ENCODE data around the gene THOC5. TPM values are rescaled to one million over a fixed set of nuclear protein-coding genes. Genes with fewer than 3 reads are reported as not detected.
"Not testable (repeated sequence)": the region's sequence is repeated elsewhere in the genome, so short reads cannot be mapped to it uniquely, and the experiment has no call there.

The THOC5 gene
- polyA plus RNA-seq (33.4 and 38.6 TPM in 2 replicates), polyA minus RNA-seq (65.1 and 86.9 TPM in 2 replicates)

DNA sequence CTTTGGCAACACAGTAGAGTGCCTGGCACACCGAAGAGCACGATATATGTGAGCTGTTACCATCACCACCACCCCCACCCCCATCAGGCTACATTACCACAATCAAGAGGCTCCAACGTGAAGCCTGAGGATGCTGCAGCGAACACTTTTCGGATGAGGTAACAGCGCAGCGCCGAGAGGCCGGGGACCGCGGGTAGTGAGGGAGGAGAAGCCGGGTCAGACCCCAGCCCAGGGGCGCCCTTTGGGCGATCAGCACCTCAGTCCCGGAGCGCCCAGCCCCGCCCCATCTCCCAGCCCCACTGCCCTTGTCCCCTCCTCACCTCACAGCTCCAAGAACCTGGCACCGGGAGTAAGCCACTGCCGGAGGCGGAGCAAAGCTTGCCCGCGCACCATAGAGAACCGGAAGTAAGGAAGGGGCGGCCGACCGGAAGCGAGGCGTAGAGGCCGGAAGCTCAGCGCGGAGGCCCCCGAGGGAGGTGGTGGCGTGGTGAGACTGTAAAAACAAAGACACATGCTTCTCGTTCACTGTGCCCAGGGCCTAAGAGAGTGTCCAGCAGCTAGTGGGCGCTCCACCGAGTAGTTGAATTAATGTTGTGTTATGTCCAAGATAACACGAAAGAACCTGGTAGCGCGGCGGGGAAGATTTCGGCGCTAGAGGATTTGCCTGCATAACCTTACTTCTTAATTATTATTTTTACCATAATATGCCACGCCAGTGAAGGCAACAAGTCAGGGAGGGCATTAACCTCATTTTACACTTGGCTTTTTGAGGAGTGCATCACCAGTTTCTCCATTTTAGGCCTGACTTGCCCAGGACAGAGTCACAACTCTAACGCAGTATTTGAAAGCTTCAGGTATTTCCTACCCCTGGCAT is at the start of gene THOC5:
Gene THOC5 (minus strand): TSS at position 407 of the 874 bp plus-strand sequence. CDS start 4,610 bp downstream, outside the sequence.
- H3K27ac ChIP-seq (ENCODE audit: low read length): peak within 1 kb of the TSS; percentile 89
- peak within 1 kb of the TSS; percentile 58 for H2AFZ ChIP-seq (ENCODE audit: low read depth, low read length)
- peak within 1 kb of the TSS; percentile 92 for H3K9ac ChIP-seq (ENCODE audit: low read length)
- H3K9me3 ChIP-seq (ENCODE audit: low read length): no peaks in the 10 kb centered on the region
- H3K4me3 ChIP-seq (ENCODE audit: low read length): peak within 1 kb of the TSS; percentile 95
- H3K79me2 ChIP-seq (replicated peaks; ENCODE audit: insufficient read depth, low read length): peaks cover 15% of the 10 kb centered on the region
- H3K4me2 ChIP-seq (ENCODE audit: low read length): peak within 1 kb of the TSS; percentile 90
- peaks cover 4% of the 10 kb centered on the region for H3K36me3 ChIP-seq (ENCODE audit: insufficient read depth, low read length)
- H3F3A ChIP-seq (ENCODE audit: insufficient read depth, low read length, poor library complexity, severe bottlenecking): no peaks in the 10 kb centered on the region
- H4K20me1 ChIP-seq (ENCODE audit: insufficient read depth): no peaks in the 10 kb centered on the region
- TF ChIP-seq MXI1 (conservative IDR thresholded peaks at IDR 0.05; ENCODE audit: poor library complexity, severe bottlenecking): peak; percentile 97
- TF ChIP-seq RAD21 (conservative IDR thresholded peaks at IDR 0.05): peak; percentile 35
- TF ChIP-seq TAF1 (IDR thresholded peaks at IDR 0.05; ENCODE audit: low read depth): no peak
- TF ChIP-seq EZH2 (IDR thresholded peaks at IDR 0.05; ENCODE audit: borderline replicate concordance, insufficient read depth, low read length, poor library complexity, severe bottlenecking): no peak
- TF ChIP-seq SMC3 (conservative IDR thresholded peaks at IDR 0.05; ENCODE audit: poor library complexity): no peak
- peak; percentile 88 for TF ChIP-seq POLR2AphosphoS5 (IDR thresholded peaks at IDR 0.05)
- peak; percentile 58 for TF ChIP-seq EP300 (conservative IDR thresholded peaks at IDR 0.05; ENCODE audit: poor library complexity, severe bottlenecking)
- TF ChIP-seq, protein P1, sequence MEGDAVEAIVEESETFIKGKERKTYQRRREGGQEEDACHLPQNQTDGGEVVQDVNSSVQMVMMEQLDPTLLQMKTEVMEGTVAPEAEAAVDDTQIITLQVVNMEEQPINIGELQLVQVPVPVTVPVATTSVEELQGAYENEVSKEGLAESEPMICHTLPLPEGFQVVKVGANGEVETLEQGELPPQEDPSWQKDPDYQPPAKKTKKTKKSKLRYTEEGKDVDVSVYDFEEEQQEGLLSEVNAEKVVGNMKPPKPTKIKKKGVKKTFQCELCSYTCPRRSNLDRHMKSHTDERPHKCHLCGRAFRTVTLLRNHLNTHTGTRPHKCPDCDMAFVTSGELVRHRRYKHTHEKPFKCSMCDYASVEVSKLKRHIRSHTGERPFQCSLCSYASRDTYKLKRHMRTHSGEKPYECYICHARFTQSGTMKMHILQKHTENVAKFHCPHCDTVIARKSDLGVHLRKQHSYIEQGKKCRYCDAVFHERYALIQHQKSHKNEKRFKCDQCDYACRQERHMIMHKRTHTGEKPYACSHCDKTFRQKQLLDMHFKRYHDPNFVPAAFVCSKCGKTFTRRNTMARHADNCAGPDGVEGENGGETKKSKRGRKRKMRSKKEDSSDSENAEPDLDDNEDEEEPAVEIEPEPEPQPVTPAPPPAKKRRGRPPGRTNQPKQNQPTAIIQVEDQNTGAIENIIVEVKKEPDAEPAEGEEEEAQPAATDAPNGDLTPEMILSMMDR (IDR thresholded peaks at IDR 0.05; ENCODE audit: poor library complexity, severe bottlenecking): peak; percentile 73
- TF ChIP-seq, protein P2, sequence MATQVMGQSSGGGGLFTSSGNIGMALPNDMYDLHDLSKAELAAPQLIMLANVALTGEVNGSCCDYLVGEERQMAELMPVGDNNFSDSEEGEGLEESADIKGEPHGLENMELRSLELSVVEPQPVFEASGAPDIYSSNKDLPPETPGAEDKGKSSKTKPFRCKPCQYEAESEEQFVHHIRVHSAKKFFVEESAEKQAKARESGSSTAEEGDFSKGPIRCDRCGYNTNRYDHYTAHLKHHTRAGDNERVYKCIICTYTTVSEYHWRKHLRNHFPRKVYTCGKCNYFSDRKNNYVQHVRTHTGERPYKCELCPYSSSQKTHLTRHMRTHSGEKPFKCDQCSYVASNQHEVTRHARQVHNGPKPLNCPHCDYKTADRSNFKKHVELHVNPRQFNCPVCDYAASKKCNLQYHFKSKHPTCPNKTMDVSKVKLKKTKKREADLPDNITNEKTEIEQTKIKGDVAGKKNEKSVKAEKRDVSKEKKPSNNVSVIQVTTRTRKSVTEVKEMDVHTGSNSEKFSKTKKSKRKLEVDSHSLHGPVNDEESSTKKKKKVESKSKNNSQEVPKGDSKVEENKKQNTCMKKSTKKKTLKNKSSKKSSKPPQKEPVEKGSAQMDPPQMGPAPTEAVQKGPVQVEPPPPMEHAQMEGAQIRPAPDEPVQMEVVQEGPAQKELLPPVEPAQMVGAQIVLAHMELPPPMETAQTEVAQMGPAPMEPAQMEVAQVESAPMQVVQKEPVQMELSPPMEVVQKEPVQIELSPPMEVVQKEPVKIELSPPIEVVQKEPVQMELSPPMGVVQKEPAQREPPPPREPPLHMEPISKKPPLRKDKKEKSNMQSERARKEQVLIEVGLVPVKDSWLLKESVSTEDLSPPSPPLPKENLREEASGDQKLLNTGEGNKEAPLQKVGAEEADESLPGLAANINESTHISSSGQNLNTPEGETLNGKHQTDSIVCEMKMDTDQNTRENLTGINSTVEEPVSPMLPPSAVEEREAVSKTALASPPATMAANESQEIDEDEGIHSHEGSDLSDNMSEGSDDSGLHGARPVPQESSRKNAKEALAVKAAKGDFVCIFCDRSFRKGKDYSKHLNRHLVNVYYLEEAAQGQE (IDR thresholded peaks at IDR 0.05; ENCODE audit: borderline replicate concordance): peak; percentile 35
- H3K9me2 ChIP-seq (ENCODE audit: insufficient read depth, low read length): no peaks in the 10 kb centered on the region
- no peaks in the 10 kb centered on the region for H3K27me3 ChIP-seq (ENCODE audit: insufficient read depth, low read depth, low read length)

DNA sequence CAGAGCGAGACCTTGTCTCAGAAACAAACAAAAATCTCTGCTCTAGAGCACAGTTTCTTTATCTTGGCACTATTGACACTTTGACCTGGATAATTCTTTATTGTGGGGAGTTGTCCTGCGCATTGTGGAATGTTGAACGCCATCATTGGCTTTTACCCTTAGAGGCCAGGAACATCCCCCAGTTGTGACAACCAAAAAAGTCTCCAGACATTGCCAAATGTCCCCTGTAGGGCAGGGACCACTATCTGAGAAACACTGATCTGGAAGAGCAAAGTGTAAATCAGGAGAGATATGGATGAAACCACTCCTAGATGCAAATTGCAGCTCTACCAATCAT is 45.1 kb upstream of the THOC5 start:
- Histone ChIP-seq H3K27me3 (ENCODE audit: insufficient read depth, low read depth, low read length) (no peaks in the 10 kb centered on the region), H3F3A (ENCODE audit: insufficient read depth, low read length, poor library complexity, severe bottlenecking) (no peaks in the 10 kb centered on the region), H3K27ac (ENCODE audit: low read length) (no peak overlapping the region), H3K9me2 (ENCODE audit: insufficient read depth, low read length) (no peaks in the 10 kb centered on the region), H3K4me2 (ENCODE audit: low read length) (no peak overlapping the region), H3K36me3 (ENCODE audit: insufficient read depth, low read length) (no peaks in the 10 kb centered on the region), H3K4me3 (ENCODE audit: low read length) (no peak overlapping the region), H2AFZ (ENCODE audit: low read depth, low read length) (no peak overlapping the region), H3K9me3 (ENCODE audit: low read length) (no peaks in the 10 kb centered on the region), H4K20me1 (ENCODE audit: insufficient read depth) (no peaks in the 10 kb centered on the region), H3K9ac (ENCODE audit: low read length) (no peak overlapping the region), H3K79me2 (replicated peaks; ENCODE audit: insufficient read depth, low read length) (no peaks in the 10 kb centered on the region)
- no peak for TF ChIP-seq TAF1 (IDR thresholded peaks at IDR 0.05; ENCODE audit: low read depth)
- no peak for TF ChIP-seq EZH2 (IDR thresholded peaks at IDR 0.05; ENCODE audit: borderline replicate concordance, insufficient read depth, low read length, poor library complexity, severe bottlenecking)

DNA sequence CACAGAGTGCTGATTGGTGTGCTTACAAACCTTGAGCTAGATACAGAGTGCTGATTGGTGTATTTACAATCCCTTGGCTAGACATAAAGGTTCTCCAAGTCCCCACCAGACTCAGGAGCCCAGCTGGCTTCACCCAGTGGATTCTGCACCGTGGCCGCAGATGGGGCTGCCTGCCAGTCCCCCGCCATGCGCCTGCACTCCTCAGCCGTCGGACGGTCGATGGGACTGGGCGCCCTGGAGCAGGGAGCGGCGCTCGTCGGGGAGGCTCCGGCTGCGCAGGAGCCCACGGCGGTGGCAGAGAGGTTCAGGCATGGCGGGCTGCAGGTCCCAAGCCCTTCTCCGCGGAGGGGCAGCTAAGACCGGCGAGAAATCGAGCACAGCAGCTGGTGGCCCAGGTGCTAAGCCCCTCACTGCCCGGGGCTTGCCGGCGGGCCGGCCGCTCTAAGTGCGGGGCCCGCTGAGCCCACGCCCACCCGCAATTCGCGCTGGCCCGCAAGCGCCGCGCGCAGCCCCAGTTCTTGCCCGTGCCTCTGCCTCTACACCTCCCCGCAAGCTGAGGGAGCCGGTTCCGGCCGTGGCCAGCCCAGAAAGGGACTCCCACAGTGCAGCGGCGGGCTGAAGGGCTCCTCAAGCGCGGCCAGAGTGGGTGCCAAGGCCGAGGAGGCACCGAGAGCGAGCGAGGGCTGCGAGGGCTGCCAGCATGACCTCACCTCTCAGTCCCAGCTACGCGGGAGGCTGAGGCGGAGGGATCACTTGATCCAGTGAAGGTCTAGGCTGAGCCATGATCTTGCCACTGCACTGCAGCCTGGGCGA is 44.5 kb upstream of the THOC5 start:
- H3K9me3 ChIP-seq (ENCODE audit: low read length); H3K27ac ChIP-seq (ENCODE audit: low read length); H3K36me3 ChIP-seq (ENCODE audit: insufficient read depth, low read length); H3K4me2 ChIP-seq (ENCODE audit: low read length); H4K20me1 ChIP-seq (ENCODE audit: insufficient read depth); H3F3A ChIP-seq (ENCODE audit: insufficient read depth, low read length, poor library complexity, severe bottlenecking); H2AFZ ChIP-seq (ENCODE audit: low read depth, low read length); H3K9ac ChIP-seq (ENCODE audit: low read length); H3K27me3 ChIP-seq (ENCODE audit: insufficient read depth, low read depth, low read length); H3K9me2 ChIP-seq (ENCODE audit: insufficient read depth, low read length); H3K79me2 ChIP-seq (replicated peaks; ENCODE audit: insufficient read depth, low read length); H3K4me3 ChIP-seq (ENCODE audit: low read length): not testable (repeated sequence)
